RWPE1 (cell line): Measurements from ENCODE around the gene CDK16.

Source experiments
- CTCF ChIA-PET: fragments of 350-600 bp; sonication (Branson Sonifier 250); formaldehyde crosslinking; extraction: SDS; loops from one replicate; lab custom pipeline; 2021; lab: Yijun Ruan, JAX
- POLR2A ChIA-PET: fragments of 400-600 bp; formaldehyde crosslinking; extraction: SDS; loops from one replicate; lab custom pipeline; 2020; ENCODE audit warnings: antibody characterized with exemption; ENCODE audit not compliant: low non-redundant PET; lab: Yijun Ruan, JAX
- DNase-seq: peaks from one replicate; pipeline ENCODE4 v3.0.0; 2012; ENCODE audit warnings: low spot score
- H3K27ac ChIP-seq: fragments of 450-650 bp; 2 replicates; pipeline ENCODE4 v1.5.1; 2017
- CTCF ChIP-seq: fragments of 450-650 bp; conservative IDR thresholded peaks from 2 replicates; pipeline ENCODE4 v1.5.1; 2017; ENCODE audit warnings: low read depth, mild to moderate bottlenecking

CDK16 gene

GRCh38 chrX:47176101-47176740 lies 42.3 kb upstream of the CDK16 start:
- TF ChIP-seq CTCF, result no peak
- CTCF ChIA-PET, result no interaction called here
- no peak overlapping the region for H3K27ac ChIP-seq
- POLR2A ChIA-PET, result no interaction called here
- DNase-seq, result no peak

- no peak for TF ChIP-seq CTCF
- ChIA-PET POLR2A (no interaction called here), CTCF (no interaction called here)
- DNase-seq, result no peak
- no peak overlapping the region for H3K27ac ChIP-seq
Observed at GRCh38 chrX:47177079-47177478, 41.4 kb upstream of the CDK16 start.

GRCh38 chrX:47178337-47178736 lies 40.1 kb upstream of the CDK16 start:
- POLR2A ChIA-PET, result no interaction called here
- H3K27ac ChIP-seq, result peak overlapping the region; percentile 8; the same call in 1 of the 2 replicates
- CTCF ChIA-PET, result no interaction called here
- no peak for DNase-seq
- no peak for TF ChIP-seq CTCF

GRCh38 chrX:47179221-47179927 lies 39.1 kb upstream of the CDK16 start:
- POLR2A ChIA-PET, result no interaction called here
- CTCF ChIA-PET, result interaction anchor here (0.6 kb wide), 1 partner anchor 337 kb away, joined by 4 read pairs; no protein-coding TSS in a partner anchor
- peak overlapping the region; percentile 58 for H3K27ac ChIP-seq
- no peak for TF ChIP-seq CTCF
- no peak for DNase-seq

GRCh38 chrX:47179928-47180255 lies 38.6 kb upstream of the CDK16 start:
- POLR2A ChIA-PET, result no interaction called here
- no peak for DNase-seq
- CTCF ChIA-PET, result no interaction called here
- TF ChIP-seq CTCF, result no peak
- peak overlapping the region; percentile 58; the same call in 1 of the 2 replicates for H3K27ac ChIP-seq

- H3K27ac ChIP-seq, result no peak overlapping the region
- no peak for DNase-seq
- no peak for TF ChIP-seq CTCF
- CTCF ChIA-PET, result no interaction called here
- POLR2A ChIA-PET, result no interaction called here
Observed at GRCh38 chrX:47180346-47180745, 38.1 kb upstream of the CDK16 start.
